ENCODE results near the gene TSPO2. TPM values are rescaled to one million over a fixed set of nuclear protein-coding genes. Genes with fewer than 3 reads are reported as not detected.

TSPO2 gene
- total RNA-seq, 2 experiments from 2014 or later, result not detected

DNA sequence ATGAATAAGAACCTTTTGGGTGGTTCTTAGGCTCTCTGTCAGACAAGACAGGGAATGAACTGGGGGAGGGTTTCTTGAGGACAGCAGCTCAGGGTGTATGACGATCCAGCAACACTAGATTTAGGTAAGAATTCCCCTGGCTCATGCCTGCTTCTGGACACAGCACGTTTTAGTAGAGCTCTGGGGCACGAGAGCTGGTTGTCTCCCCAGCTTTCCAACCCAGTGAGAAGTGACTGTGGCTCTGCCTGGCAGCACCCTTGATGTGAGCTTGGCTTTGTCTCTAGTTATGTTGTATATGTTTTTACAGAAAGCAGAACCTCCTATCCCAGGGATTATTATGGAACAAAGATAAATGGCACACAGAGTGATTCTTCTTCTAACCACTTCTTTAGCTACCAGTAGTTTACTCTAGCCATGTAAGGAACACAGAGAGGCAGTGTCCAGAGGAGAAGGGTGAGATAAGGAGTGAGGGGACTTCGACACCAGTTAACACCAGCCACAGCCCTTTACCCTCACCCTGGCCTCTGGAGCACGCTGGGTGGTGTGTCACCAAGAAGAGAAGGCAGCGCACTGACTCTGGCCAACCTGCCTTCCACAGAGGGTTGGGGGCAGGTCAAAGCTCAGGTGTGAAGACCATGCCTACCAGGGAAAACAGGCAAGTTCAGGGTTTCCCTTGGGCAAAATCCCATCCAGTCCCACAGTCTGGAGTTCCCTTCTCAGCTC, 14.7 kb downstream of the TSPO2 start:
- Mint-ChIP-seq H3K4me3 (no peak overlapping the region), H3K27ac (no peak overlapping the region), H3K36me3 (ENCODE audit: low read depth) (peaks cover 8% of the 10 kb centered on the region), H3K9me3 (no peaks in the 10 kb centered on the region), H3K4me1 (ENCODE audit: low read depth) (peaks cover 11% of the 10 kb centered on the region), H3K27me3 (ENCODE audit: low read depth) (no peaks in the 10 kb centered on the region)
- CTCF ChIA-PET, result interaction anchor here (0.7 to 2.5 kb wide), 8 partner anchors 9 to 261 kb away, joined by 3 to 12 read pairs (median 4); partner anchors contain the start of gene UNC5CL
- DNase-seq, result no peak
- intact Hi-C loops (cut with micrococcal nuclease), result no loop called here

DNA sequence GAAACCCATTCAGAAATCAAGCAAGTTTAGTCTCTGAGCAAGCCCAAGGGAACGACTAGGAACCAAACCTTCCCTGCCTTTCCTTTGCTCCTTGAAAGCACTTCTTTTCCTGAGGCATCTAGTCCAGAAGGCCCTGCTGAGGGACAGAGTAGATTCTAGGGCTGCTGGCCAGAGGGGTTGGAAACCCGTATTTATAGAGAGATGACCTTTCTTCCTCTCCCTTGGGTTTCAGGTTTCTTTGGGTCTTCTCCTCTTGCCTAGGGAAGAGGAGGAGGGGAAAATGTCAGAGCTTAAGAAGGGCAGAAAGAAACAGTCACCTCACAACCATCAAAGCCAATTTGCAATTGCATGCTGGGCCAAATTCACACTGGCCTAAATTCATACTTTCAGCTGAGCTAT, 16.5 kb downstream of the TSPO2 start:
- Mint-ChIP-seq H3K4me3 (no peak overlapping the region), H3K9me3 (no peaks in the 10 kb centered on the region), H3K4me1 (ENCODE audit: low read depth) (peaks cover 1% of the 10 kb centered on the region), H3K27ac (no peak overlapping the region), H3K27me3 (ENCODE audit: low read depth) (no peaks in the 10 kb centered on the region), H3K36me3 (ENCODE audit: low read depth) (peaks cover 12% of the 10 kb centered on the region)
- intact Hi-C loops (cut with micrococcal nuclease), result no loop called here
- CTCF ChIA-PET, result interaction anchor here (0.7 to 1.1 kb wide), 4 partner anchors 9 to 310 kb away, joined by 3 to 6 read pairs (median 4); partner anchors contain the start of gene UNC5CL
- DNase-seq, result no peak

DNA sequence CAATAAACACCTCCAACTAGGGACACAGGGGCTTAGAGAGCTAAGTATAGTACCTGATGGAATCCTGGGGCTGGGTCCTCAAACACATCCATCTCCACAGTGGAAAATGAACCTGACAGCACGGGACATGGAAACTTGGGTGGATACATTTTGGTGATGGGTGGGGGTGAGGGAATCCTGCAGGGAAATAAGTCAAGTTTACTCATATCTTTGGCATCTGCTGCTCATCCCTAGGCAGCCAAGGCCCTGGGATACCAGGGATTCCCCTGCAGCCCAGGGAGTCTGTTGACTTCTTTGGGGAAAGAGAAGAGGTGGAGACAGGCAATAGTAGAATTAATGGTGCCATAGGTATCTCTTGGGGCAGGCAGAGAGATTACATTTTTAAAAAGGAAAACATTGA, 17.3 kb downstream of the TSPO2 start:
- H3K4me1 Mint-ChIP-seq (ENCODE audit: low read depth), result peaks cover 5% of the 10 kb centered on the region
- no peak for DNase-seq
- peaks cover 13% of the 10 kb centered on the region for H3K36me3 Mint-ChIP-seq (ENCODE audit: low read depth)
- H3K9me3 Mint-ChIP-seq, result no peaks in the 10 kb centered on the region
- no peaks in the 10 kb centered on the region for H3K27me3 Mint-ChIP-seq (ENCODE audit: low read depth)
- H3K4me3 Mint-ChIP-seq, result no peak overlapping the region
- intact Hi-C loops (cut with micrococcal nuclease), result no loop called here
- CTCF ChIA-PET, result interaction anchor here (0.9 to 1.1 kb wide), 3 partner anchors 8 to 247 kb away, joined by 3 to 6 read pairs (median 3); no protein-coding TSS in a partner anchor
- H3K27ac Mint-ChIP-seq, result no peak overlapping the region

DNA sequence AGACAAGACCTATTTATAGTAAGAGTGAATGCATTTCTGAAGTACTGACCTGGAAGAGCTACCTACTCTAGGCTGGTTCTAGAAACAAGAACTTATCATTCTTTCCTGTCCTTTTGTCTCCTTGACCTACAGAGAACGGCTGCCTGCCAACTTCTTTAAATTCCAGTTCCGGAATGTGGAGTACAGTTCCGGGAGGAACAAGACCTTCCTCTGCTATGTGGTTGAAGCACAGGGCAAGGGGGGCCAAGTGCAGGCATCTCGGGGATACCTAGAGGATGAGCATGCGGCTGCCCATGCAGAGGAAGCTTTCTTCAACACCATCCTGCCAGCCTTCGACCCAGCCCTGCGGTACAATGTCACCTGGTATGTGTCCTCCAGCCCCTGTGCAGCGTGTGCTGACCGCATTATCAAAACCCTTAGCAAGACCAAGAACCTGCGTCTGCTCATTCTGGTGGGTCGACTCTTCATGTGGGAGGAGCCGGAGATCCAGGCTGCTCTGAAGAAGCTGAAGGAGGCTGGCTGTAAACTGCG, 19.0 kb downstream of the TSPO2 start:
- CTCF ChIA-PET, result interaction anchor here (0.6 kb wide), 1 partner anchor 33 kb away, joined by 4 read pairs; no protein-coding TSS in a partner anchor
- Mint-ChIP-seq H3K4me1 (ENCODE audit: low read depth) (peaks cover 5% of the 10 kb centered on the region), H3K36me3 (ENCODE audit: low read depth) (peaks cover 18% of the 10 kb centered on the region)

DNA sequence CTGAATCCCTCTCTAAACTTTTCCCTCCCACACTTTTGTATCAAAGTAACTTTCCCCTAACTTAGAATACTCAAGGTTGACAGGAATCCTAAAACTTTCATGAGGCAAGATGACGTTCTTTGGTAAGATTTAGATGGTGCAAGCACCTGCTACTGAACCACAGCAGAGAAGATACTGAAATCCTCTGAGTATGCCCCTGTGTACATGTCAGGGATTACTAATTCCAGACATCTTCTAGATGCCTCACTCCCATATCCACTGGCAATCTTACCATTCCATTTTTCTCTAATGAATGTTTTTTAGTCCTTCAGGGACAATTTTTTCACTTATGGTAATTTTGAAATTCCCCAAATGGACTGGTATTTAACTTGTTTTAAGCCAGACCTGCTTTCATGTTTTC, 19.8 kb downstream of the TSPO2 start:
- no peak for DNase-seq
- Mint-ChIP-seq H3K4me3 (no peak overlapping the region), H3K9me3 (no peaks in the 10 kb centered on the region), H3K36me3 (ENCODE audit: low read depth) (peaks cover 25% of the 10 kb centered on the region), H3K4me1 (ENCODE audit: low read depth) (peaks cover 11% of the 10 kb centered on the region), H3K27me3 (ENCODE audit: low read depth) (no peaks in the 10 kb centered on the region), H3K27ac (no peak overlapping the region)
- intact Hi-C loops (cut with micrococcal nuclease), result no loop called here
- CTCF ChIA-PET, result no interaction called here

More for the DNA sequence above, 19.0 kb downstream of the TSPO2 start:
- no peak overlapping the region for H3K4me3 Mint-ChIP-seq
- H3K9me3 Mint-ChIP-seq, result no peaks in the 10 kb centered on the region
- no peak for DNase-seq
- no peak overlapping the region for H3K27ac Mint-ChIP-seq
- intact Hi-C loops (cut with micrococcal nuclease), result no loop called here
- no peaks in the 10 kb centered on the region for H3K27me3 Mint-ChIP-seq (ENCODE audit: low read depth)

DNA sequence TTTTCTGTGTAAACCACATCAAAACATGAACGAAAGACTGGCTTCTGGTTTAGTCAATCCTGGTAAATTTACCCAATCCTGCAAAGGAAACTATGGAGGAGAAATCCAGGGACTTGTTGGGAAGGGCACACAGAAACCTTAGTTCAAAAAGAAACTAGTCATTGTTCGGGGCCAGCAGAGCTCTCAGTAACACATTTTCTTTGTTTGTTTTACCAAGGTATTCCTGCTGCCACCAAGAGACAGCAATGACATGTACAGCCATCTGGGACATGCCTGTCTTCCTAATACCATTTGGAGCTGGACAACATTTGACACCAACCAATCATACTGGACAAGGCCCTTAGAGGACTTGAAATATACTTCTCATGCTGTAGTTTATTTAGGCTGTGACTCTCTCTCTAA, 21.6 kb downstream of the TSPO2 start:
- Mint-ChIP-seq H3K4me1 (ENCODE audit: low read depth) (peaks cover 20% of the 10 kb centered on the region), H3K9me3 (no peaks in the 10 kb centered on the region), H3K4me3 (no peak overlapping the region), H3K36me3 (ENCODE audit: low read depth) (peaks cover 37% of the 10 kb centered on the region), H3K27ac (no peak overlapping the region), H3K27me3 (ENCODE audit: low read depth) (no peaks in the 10 kb centered on the region)
- no peak for DNase-seq
- intact Hi-C loops (cut with micrococcal nuclease), result no loop called here
- CTCF ChIA-PET, result interaction anchor here (0.7 kb wide), 2 partner anchors 12 to 134 kb away, joined by 3 to 5 read pairs; no protein-coding TSS in a partner anchor

DNA sequence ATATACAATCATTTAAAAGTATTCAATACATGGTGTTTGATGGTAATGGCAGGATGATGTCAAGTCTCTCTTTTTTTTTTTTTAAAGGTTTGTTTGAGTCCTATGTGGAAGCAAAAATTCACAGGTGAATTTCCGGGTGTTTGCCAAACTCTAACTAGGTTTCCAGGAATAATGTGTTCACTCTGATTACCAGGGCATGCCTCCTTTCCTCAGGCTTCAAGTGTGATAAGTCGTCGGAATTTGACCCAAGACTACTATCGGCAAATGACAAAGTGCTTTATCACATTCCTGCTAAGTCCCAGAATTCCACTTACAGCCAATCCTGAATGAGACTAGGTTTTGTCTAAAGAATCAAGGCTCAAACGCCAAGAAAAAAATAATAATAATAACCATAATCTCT, 22.6 kb downstream of the TSPO2 start:
- Mint-ChIP-seq H3K4me3 (no peak overlapping the region), H3K36me3 (ENCODE audit: low read depth) (peaks cover 37% of the 10 kb centered on the region), H3K4me1 (ENCODE audit: low read depth) (peaks cover 26% of the 10 kb centered on the region), H3K27me3 (ENCODE audit: low read depth) (no peaks in the 10 kb centered on the region), H3K27ac (no peak overlapping the region), H3K9me3 (no peaks in the 10 kb centered on the region)
- intact Hi-C loops (cut with micrococcal nuclease), result no loop called here
- no peak for DNase-seq
- CTCF ChIA-PET, result interaction anchor here (0.6 kb wide), 1 partner anchor 211 kb away, joined by 4 read pairs; no protein-coding TSS in a partner anchor

DNA sequence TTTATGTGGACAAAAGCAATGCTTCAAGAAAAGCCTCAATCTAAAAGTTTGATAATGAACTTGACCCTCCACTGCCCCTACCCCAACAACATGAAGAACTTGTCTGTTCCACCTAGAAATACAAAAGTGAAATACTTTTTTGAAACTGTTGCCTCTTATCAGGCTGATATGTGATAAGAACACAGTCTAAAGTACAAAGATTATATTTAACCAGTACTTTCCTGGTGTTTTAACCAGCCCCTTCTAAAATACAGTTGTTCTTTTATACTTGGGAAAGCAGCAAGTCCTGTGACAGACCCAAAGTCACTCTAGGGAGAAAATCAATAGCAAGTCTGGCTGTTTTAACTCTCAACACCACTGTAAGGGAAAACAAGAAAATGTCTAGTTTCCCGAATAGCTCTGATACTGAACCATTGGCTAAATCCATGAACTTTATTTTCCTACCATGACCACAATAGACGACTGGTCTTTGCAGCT, 23.3 kb downstream of the TSPO2 start:
- H3K4me1 Mint-ChIP-seq (ENCODE audit: low read depth), result peaks cover 28% of the 10 kb centered on the region
- no peaks in the 10 kb centered on the region for H3K27me3 Mint-ChIP-seq (ENCODE audit: low read depth)
- no peaks in the 10 kb centered on the region for H3K9me3 Mint-ChIP-seq
- H3K36me3 Mint-ChIP-seq (ENCODE audit: low read depth), result peaks cover 34% of the 10 kb centered on the region
- H3K27ac Mint-ChIP-seq, result no peak overlapping the region
- no peak for DNase-seq
- H3K4me3 Mint-ChIP-seq, result no peak overlapping the region
- intact Hi-C loops (cut with micrococcal nuclease), result no loop called here
- CTCF ChIA-PET, result interaction anchor here (0.6 to 1.3 kb wide), 9 partner anchors 9 to 559 kb away, joined by 3 to 9 read pairs (median 3); partner anchors contain the start of gene UNC5CL

DNA sequence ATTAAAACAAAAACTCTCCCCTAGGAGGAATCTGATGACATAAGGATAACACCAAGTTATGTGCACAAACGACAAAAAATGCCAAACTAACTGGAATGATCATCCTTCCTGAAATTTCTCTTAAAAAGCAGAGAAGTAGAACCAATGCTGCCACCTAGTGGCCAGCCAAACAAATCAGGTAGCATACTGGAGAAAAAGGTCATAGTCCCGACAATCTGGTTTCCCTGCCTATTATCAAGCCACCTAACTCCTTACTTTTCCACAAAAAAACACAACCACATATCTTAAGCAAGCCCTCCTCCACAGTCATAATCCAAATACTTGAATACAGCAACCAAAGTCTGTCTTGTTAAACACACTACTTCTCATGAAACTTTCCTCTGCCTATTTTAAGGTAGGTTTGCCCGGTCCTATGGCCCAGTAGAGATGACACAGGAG, 24.6 kb downstream of the TSPO2 start:
- H3K4me3 Mint-ChIP-seq, result no peak overlapping the region
- H3K9me3 Mint-ChIP-seq, result no peaks in the 10 kb centered on the region
- CTCF ChIA-PET, result interaction anchor here (0.7 to 3.0 kb wide), 8 partner anchors 8 to 62 kb away, joined by 3 to 12 read pairs (median 4); partner anchors contain the start of gene APOBEC2
- intact Hi-C loops (cut with micrococcal nuclease), result loop anchor here (1.0 kb wide), 1 partner anchor 61 kb away; no protein-coding TSS in a partner anchor
- H3K36me3 Mint-ChIP-seq (ENCODE audit: low read depth), result peaks cover 38% of the 10 kb centered on the region
- peaks cover 35% of the 10 kb centered on the region for H3K4me1 Mint-ChIP-seq (ENCODE audit: low read depth)
- no peak overlapping the region for H3K27ac Mint-ChIP-seq
- H3K27me3 Mint-ChIP-seq (ENCODE audit: low read depth), result no peaks in the 10 kb centered on the region
- peak; percentile 78 for DNase-seq

DNA sequence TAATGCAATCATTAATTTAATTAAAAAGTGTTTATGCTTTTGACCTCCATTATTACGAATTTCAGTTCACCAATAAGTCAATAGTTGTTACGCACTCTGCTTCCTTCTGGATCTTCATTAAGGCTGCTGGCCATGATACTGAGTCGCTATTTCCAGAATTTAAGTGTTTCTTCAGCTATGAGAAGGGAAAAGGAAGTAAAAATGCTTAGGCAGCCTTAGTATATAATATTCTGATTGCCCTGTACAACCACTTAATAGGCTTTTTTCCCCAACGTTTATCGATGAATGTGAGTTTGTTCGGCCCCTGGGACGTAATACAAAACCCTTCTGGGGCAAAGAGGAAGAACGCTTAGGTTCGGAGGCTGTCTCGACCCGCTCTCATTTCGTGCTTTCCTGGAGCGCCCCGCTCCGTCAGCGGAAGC, 29.2 kb downstream of the TSPO2 start:
- Mint-ChIP-seq H3K9me3 (no peaks in the 10 kb centered on the region), H3K36me3 (ENCODE audit: low read depth) (peaks cover 30% of the 10 kb centered on the region), H3K4me3 (peak overlapping the region; percentile 93), H3K27ac (peak overlapping the region; percentile 98), H3K4me1 (ENCODE audit: low read depth) (peaks cover 54% of the 10 kb centered on the region), H3K27me3 (ENCODE audit: low read depth) (no peaks in the 10 kb centered on the region)
- DNase-seq, result peak; percentile 81
- intact Hi-C loops (cut with micrococcal nuclease), result loop anchor here (5.0 to 10.0 kb wide), 2 partner anchors 613 to 1959 kb away; no protein-coding TSS in a partner anchor
- CTCF ChIA-PET, result interaction anchor here (0.9 to 1.6 kb wide), 3 partner anchors 18 to 111 kb away, joined by 3 to 4 read pairs (median 4); no protein-coding TSS in a partner anchor

DNA sequence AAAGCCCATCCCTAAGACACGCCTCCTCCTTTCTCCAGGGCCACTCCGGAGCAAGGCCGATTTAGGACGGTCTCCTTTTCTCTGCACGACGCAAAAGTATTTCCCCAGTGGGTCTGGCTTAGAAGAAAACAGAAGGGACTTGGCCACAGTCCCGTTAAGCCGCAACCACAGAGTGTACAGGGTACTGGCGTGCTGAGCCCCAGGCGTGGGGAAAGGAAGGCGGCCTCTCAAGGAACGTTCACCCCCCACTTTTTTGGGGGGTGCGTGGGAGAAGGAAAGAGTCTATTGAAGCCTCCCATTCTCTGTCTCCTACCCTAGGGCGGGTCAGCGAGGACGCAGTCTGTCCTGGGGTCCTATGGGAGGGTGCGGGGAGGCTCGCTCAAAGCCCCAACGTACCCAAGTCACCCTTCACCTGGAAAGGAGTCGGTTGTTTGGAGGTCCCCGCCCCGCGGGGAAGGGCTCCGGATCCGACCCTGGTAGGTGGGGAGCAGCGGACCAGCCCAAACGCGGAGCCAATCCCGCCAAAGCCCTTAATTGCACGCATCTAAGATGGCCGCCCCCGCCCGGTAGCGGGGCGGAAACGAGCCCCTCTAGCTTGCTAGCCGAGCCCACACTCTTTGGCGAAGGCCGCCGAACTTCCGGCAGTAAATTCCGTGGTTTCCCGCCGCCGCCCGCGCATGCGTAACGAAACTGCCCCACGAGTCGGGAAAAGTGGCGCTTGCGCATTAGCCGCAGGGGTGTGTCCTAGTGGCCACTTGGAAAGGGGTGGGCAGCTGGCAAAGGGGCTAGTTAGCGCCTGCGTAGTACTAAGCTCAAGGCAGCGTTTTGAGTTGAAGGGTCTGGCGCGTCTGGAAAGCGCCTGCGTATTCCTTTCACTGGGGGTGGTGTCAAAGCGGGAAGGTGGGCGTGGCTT, 29.9 kb downstream of the TSPO2 start, which contains the start of gene OARD1:
OARD1 (minus strand) TSS at position 434 of the 913 bp plus-strand sequence. CDS start 722 bp downstream, outside the sequence.
- Mint-ChIP-seq H3K36me3 (ENCODE audit: low read depth) (peaks cover 24% of the 10 kb centered on the region), H3K4me3 (peak within 1 kb of the TSS; percentile 93), H3K27me3 (ENCODE audit: low read depth) (no peaks in the 10 kb centered on the region), H3K4me1 (ENCODE audit: low read depth) (peaks cover 50% of the 10 kb centered on the region), H3K27ac (peak within 1 kb of the TSS; percentile 98), H3K9me3 (no peaks in the 10 kb centered on the region)
- CTCF ChIA-PET, result interaction anchor here (0.8 kb wide), 1 partner anchor 44 kb away, joined by 4 read pairs; no protein-coding TSS in a partner anchor
- intact Hi-C loops (cut with micrococcal nuclease), result loop anchor here (1.0 to 10.0 kb wide), 12 partner anchors 43 to 1960 kb away; no protein-coding TSS in a partner anchor
- DNase-seq, result peak; percentile 100
